Measurements from ENCODE around the gene RNF168. TPM values are rescaled to one million over a fixed set of nuclear protein-coding genes. Genes with fewer than 3 reads are reported as not detected.
"Not testable (repeated sequence)": the region's sequence is repeated elsewhere in the genome, so short reads cannot be mapped to it uniquely, and the experiment has no call there.

RNF168 gene
- total RNA-seq, 1 donor from 2014 or later, result 21.1 TPM

GRCh38 chr3:196528639-196529233, 25.2 kb upstream of the RNF168 start:
- Histone ChIP-seq H3K9me3 (no peaks in the 10 kb centered on the region), H3K27ac (no peak overlapping the region), H3K27me3 (no peaks in the 10 kb centered on the region), H3K4me3 (peak overlapping the region; percentile 42), H3K4me1 (no peaks in the 10 kb centered on the region), H3K36me3 (no peaks in the 10 kb centered on the region)
- TF ChIP-seq CTCF (IDR thresholded peaks at IDR 0.05), result peak; percentile 71
- DNase-seq, result peak; percentile 89
- ATAC-seq, result peak; percentile 100
- intact Hi-C loops (cut with DNase I), result no loop called here

- ATAC-seq, result no peak
- no peaks in the 10 kb centered on the region for H3K27me3 ChIP-seq
- peaks cover 9% of the 10 kb centered on the region for H3K9me3 ChIP-seq
- intact Hi-C loops (cut with DNase I), result no loop called here
- no peak overlapping the region for H3K4me3 ChIP-seq
- H3K36me3 ChIP-seq, result no peaks in the 10 kb centered on the region
- no peak for DNase-seq
- no peak for TF ChIP-seq CTCF (IDR thresholded peaks at IDR 0.05)
- H3K4me1 ChIP-seq, result no peaks in the 10 kb centered on the region
- H3K27ac ChIP-seq, result no peak overlapping the region
Observed at GRCh38 chr3:196525141-196525540, 21.6 kb upstream of the RNF168 start.

GRCh38 chr3:196524527-196524926, 21.0 kb upstream of the RNF168 start:
- ATAC-seq, result no peak
- TF ChIP-seq CTCF (IDR thresholded peaks at IDR 0.05), result no peak
- H3K27ac ChIP-seq, result no peak overlapping the region
- H3K4me1 ChIP-seq, result no peaks in the 10 kb centered on the region
- no peak for DNase-seq
- H3K4me3 ChIP-seq, result no peak overlapping the region
- no peaks in the 10 kb centered on the region for H3K36me3 ChIP-seq
- peaks cover 16% of the 10 kb centered on the region for H3K9me3 ChIP-seq
- H3K27me3 ChIP-seq, result no peaks in the 10 kb centered on the region
- intact Hi-C loops (cut with DNase I), result no loop called here

GRCh38 chr3:196523841-196524240, 20.3 kb upstream of the RNF168 start:
- TF ChIP-seq CTCF (IDR thresholded peaks at IDR 0.05), result no peak
- Histone ChIP-seq H3K9me3 (peaks cover 22% of the 10 kb centered on the region), H3K4me3 (no peak overlapping the region), H3K27me3 (no peaks in the 10 kb centered on the region), H3K27ac (no peak overlapping the region), H3K4me1 (no peaks in the 10 kb centered on the region), H3K36me3 (no peaks in the 10 kb centered on the region)
- no peak for ATAC-seq
- intact Hi-C loops (cut with DNase I), result no loop called here
- no peak for DNase-seq

GRCh38 chr3:196521291-196521690, 17.7 kb upstream of the RNF168 start:
- H3K27ac ChIP-seq; DNase-seq; H3K4me3 ChIP-seq; H3K36me3 ChIP-seq; intact Hi-C loops (cut with DNase I); H3K4me1 ChIP-seq; H3K27me3 ChIP-seq; ATAC-seq: not testable (repeated sequence)
- H3K9me3 ChIP-seq, result peaks cover 26% of the 10 kb centered on the region

- TF ChIP-seq CTCF (IDR thresholded peaks at IDR 0.05), result no peak
- DNase-seq, result no peak
- ATAC-seq, result no peak
- intact Hi-C loops (cut with DNase I), result no loop called here
- Histone ChIP-seq H3K27ac (no peak overlapping the region), H3K36me3 (no peaks in the 10 kb centered on the region), H3K4me3 (no peak overlapping the region), H3K4me1 (no peaks in the 10 kb centered on the region), H3K27me3 (no peaks in the 10 kb centered on the region), H3K9me3 (peaks cover 26% of the 10 kb centered on the region)
Observed at GRCh38 chr3:196519718-196520082, 16.1 kb upstream of the RNF168 start.
